Measurements from ENCODE around the gene DNAAF8.

GRCh38 chr16:4790871-4791270 lies 56.5 kb downstream of the DNAAF8 start:
- TF ChIP-seq CTCF (IDR thresholded peaks at IDR 0.05) (no peak), POLR2A (IDR thresholded peaks at IDR 0.05) (no peak)
